Panc1 (cell line): ENCODE measurements around the gene NUMBL. TPM values are rescaled to one million over a fixed set of nuclear protein-coding genes. Genes with fewer than 3 reads are reported as not detected.

Experiments used
- ATAC-seq: fragments of 200-7000 bp; cut with Tn5 transposase; 2 replicates; pipeline ENCODE4 v1.9.1; 2020; ENCODE audit warnings: mild to moderate bottlenecking, moderate library complexity
- BruUV-seq: library from RNA; stranded (reverse); fragments of 400-500 nt; replicated peaks from 2 replicates; lab custom pipeline; 2021; lab: Mats Ljungman, UMichigan
- CTCF ChIA-PET: fragments of 300-600 bp; sonication (Branson Sonifier 250); formaldehyde crosslinking; loops from one replicate; lab custom pipeline; 2022; ENCODE audit warnings: antibody characterized with exemption; lab: Charles Lee
- POLR2A ChIA-PET: fragments of 300-600 bp; sonication (Branson Sonifier 250); formaldehyde crosslinking; loops from one replicate; lab custom pipeline; 2022; ENCODE audit warnings: antibody characterized with exemption; lab: Charles Lee
- DNase-seq: peaks from one replicate; pipeline ENCODE4 v3.0.0-alpha.2; 2010; ENCODE audit warnings: low read depth, low spot score
- H3K27ac ChIP-seq: 2 replicates; pipeline ENCODE4 v1.5.1; 2011; ENCODE audit warnings: mild to moderate bottlenecking, low read length, inconsistent platforms
- H3K27me3 ChIP-seq: fragments of 200-500 bp; sonication (Bioruptor generic); 2 replicates; pipeline ENCODE4 v1.6.0; 2014; ENCODE audit warnings: low read length, inconsistent platforms; ENCODE audit not compliant: control insufficient read depth, insufficient read depth
- H3K36me3 ChIP-seq: fragments of 200-500 bp; sonication (Bioruptor generic); 2 replicates; pipeline ENCODE4 v1.5.1; 2014; ENCODE audit warnings: inconsistent platforms, mild to moderate bottlenecking, low read length, moderate library complexity; ENCODE audit not compliant: control insufficient read depth, insufficient read depth
- H3K4me1 ChIP-seq: 2 replicates; pipeline ENCODE4 v1.5.1; 2011; ENCODE audit warnings: inconsistent platforms, mild to moderate bottlenecking, low read length, moderate library complexity; ENCODE audit not compliant: control insufficient read depth, insufficient read depth
- H3K4me3 ChIP-seq, 2 experiments: 2 replicates each; pipeline ENCODE4 v1.5.1; 2011 to 2012; ENCODE audit warnings: low read depth in 2 of 2, low read length in 2 of 2, mild to moderate bottlenecking in 2 of 2, inconsistent platforms in 1 of 2, moderate library complexity in 1 of 2
- H3K9me3 ChIP-seq: fragments of 200-500 bp; sonication (Bioruptor generic); 2 replicates; pipeline ENCODE4 v1.5.1; 2014; ENCODE audit warnings: low read depth, mild to moderate bottlenecking, inconsistent platforms, low read length, moderate library complexity; ENCODE audit not compliant: control insufficient read depth, insufficient read depth
- POLR2AphosphoS5 ChIP-seq: IDR thresholded peaks from 2 replicates; pipeline ENCODE4 v1.6.1; 2012; ENCODE audit warnings: mild to moderate bottlenecking, low read depth, low read length, moderate library complexity
- REST ChIP-seq, 2 experiments: IDR thresholded peaks; 2 replicates each; pipeline ENCODE4 v1.6.1; 2011 to 2012; ENCODE audit warnings: low read depth in 2 of 2, control low read depth in 1 of 2, low read length in 1 of 2, mild to moderate bottlenecking in 1 of 2, moderate library complexity in 1 of 2; ENCODE audit not compliant: insufficient read depth in 1 of 2
- SIN3A ChIP-seq: IDR thresholded peaks from 2 replicates; pipeline ENCODE4 v1.6.1; 2012; ENCODE audit warnings: low read depth, mild to moderate bottlenecking, low read length, moderate library complexity, borderline replicate concordance; ENCODE audit not compliant: insufficient read depth
- TCF7L2 ChIP-seq: IDR thresholded peaks from 2 replicates; pipeline ENCODE4 v1.6.1; 2011; ENCODE audit warnings: mild to moderate bottlenecking, low read depth, low read length, inconsistent platforms
- in situ Hi-C: cut with HindIII; loops from 2 replicates; pipeline ENCODE4 v1.10.0; 2016; ENCODE audit warnings: low sequenced_read_pairs, low pct_unique_long_range_greater_than_20kb
- intact Hi-C: fragments of 100-400 bp; cut with micrococcal nuclease; formaldehyde crosslinking; loops from one replicate; pipeline ENCODE4 v1.10.0; 2022; ENCODE audit not compliant: unreplicated experiment
- total RNA-seq: library from RNA; stranded (reverse); gene quantifications from one replicate; pipeline ENCODE4 v1.2.1, GENCODE V29; 2021; ENCODE audit not compliant: unreplicated experiment

NUMBL gene
- total RNA-seq, 1 experiment from 2014 or later = 27.6 TPM

- intact Hi-C loops = no loop called here
- ChIA-PET CTCF (no interaction called here), POLR2A (interaction anchor here (0.6 kb wide), 1 partner anchor 91 kb away, joined by 4 read pairs; no protein-coding TSS in a partner anchor)
- Histone ChIP-seq H3K36me3 (no peaks in the 10 kb centered on the region), H3K27me3 (no peaks in the 10 kb centered on the region), H3K4me3 (no peak overlapping the region), H3K4me1 (no peaks in the 10 kb centered on the region), H3K27ac (no peak overlapping the region), H3K9me3 (no peaks in the 10 kb centered on the region)
- DNase-seq (no peak), ATAC-seq (no peak)
- in situ Hi-C loops = no loop called here
- TF ChIP-seq REST (IDR thresholded peaks at IDR 0.05; ENCODE audit: insufficient read depth in 1 of 2, low read depth in 2 of 2, low read length in 1 of 2) (no peak), TCF7L2 (no peak)
- BruUV-seq = no TSS peak
Measured at GRCh38 chr19:40620161-40620485, 70.3 kb downstream of the NUMBL start.

- POLR2A ChIA-PET = no interaction called here
- BruUV-seq = no TSS peak
- H3K27ac ChIP-seq = no peak overlapping the region
Measured at GRCh38 chr19:40619333-40620160, 70.9 kb downstream of the NUMBL start.

More at GRCh38 chr19:40619333-40620160, 70.9 kb downstream of the NUMBL start:
- intact Hi-C loops (no loop called here), in situ Hi-C loops (no loop called here)
- H3K4me1 ChIP-seq = no peaks in the 10 kb centered on the region
- no peak overlapping the region for H3K4me3 ChIP-seq
- CTCF ChIA-PET = interaction anchor here (0.6 kb wide), 1 partner anchor 18 kb away, joined by 6 read pairs; no protein-coding TSS in a partner anchor
- no peaks in the 10 kb centered on the region; the same call in 1 of the 2 replicates for H3K36me3 ChIP-seq
- no peaks in the 10 kb centered on the region for H3K9me3 ChIP-seq
- DNase-seq = no peak
- no peaks in the 10 kb centered on the region for H3K27me3 ChIP-seq
- ATAC-seq = no peak
- TF ChIP-seq POLR2AphosphoS5 (no peak), REST (IDR thresholded peaks at IDR 0.05; ENCODE audit: insufficient read depth in 1 of 2, low read depth in 2 of 2, low read length in 1 of 2) (no peak), SIN3A (no peak), TCF7L2 (no peak)
